Measurements from ENCODE around the gene ZFAND2A. TPM values are rescaled to one million over a fixed set of nuclear protein-coding genes. Genes with fewer than 3 reads are reported as not detected.

Gene ZFAND2A
- total RNA-seq, 1 experiment from 2014 or later, result 13.7 TPM

- H4K8ac ChIP-seq (replicated peaks; ENCODE audit: insufficient read length, low read depth, low read length), result peak overlapping the region; percentile 71
- no peaks in the 10 kb centered on the region for H3K79me2 ChIP-seq (ENCODE audit: insufficient read depth, low read length)
- no peak overlapping the region for H2BK15ac ChIP-seq (ENCODE audit: low read depth, low read length)
- Mint-ChIP-seq H3K27me3 (ENCODE audit: low read depth) (peaks cover 19% of the 10 kb centered on the region), H3K27ac (no peak overlapping the region), H3K36me3 (ENCODE audit: insufficient read depth in 1 of 3, low read depth in 3 of 3) (peaks cover 0 to 1% (median 0%) of the 10 kb centered on the region in 3 experiments; a peak in 1 of 7 replicates), H3K4me3 (peak overlapping the region; percentile 33 to 55; a peak in 3 of 5 replicates), H3K4me1 (peaks cover 0 to 2% of the 10 kb centered on the region in 2 experiments; a peak in 1 of 4 replicates), H3K9me3 (peaks cover 18 to 21% of the 10 kb centered on the region in 2 experiments)
- H3K79me1 ChIP-seq (ENCODE audit: insufficient read depth, low read depth, low read length, poor library complexity, severe bottlenecking), result no peaks in the 10 kb centered on the region
- no peaks in the 10 kb centered on the region for H3K9me3 ChIP-seq (ENCODE audit: control insufficient read depth, low read depth, low read length)
- no peaks in the 10 kb centered on the region for H4K20me1 ChIP-seq (ENCODE audit: control insufficient read depth, insufficient read depth, insufficient read length)
- peak overlapping the region; percentile 67 for H3K56ac ChIP-seq (ENCODE audit: insufficient read length, low read depth, low read length)
- no peak overlapping the region for H2AK5ac ChIP-seq (ENCODE audit: insufficient read length, low read length)
- peak; percentile 88 for DNase-seq
- H3T11ph ChIP-seq (ENCODE audit: low read length), result no peak overlapping the region
- H3K18ac ChIP-seq (ENCODE audit: insufficient read length, low read depth, low read length), result peak overlapping the region; percentile 66
- no CpG with 5 or more reads among the region's 44 CpGs for WGBS (ENCODE audit: extremely low coverage, insufficient read length, low lambda C conversion rate)
- peak overlapping the region; percentile 54 for H3K4me2 ChIP-seq (ENCODE audit: insufficient read depth, insufficient read length, low read length)
- no peak overlapping the region for H2BK20ac ChIP-seq (ENCODE audit: low read depth, low read length, poor library complexity, severe bottlenecking)
- peak; percentile 94 for TF ChIP-seq CTCF (conservative IDR thresholded peaks at IDR 0.05)
- no peak overlapping the region for H2BK5ac ChIP-seq (ENCODE audit: insufficient read length, low read length)
- H3K23ac ChIP-seq (ENCODE audit: insufficient read length, low read depth, low read length), result no peak overlapping the region
- H3K4ac ChIP-seq (ENCODE audit: low read depth, low read length), result no peak overlapping the region
- no peak overlapping the region for H4K91ac ChIP-seq (ENCODE audit: insufficient read length, low read depth, low read length)
- peak overlapping the region; percentile 4 for H3K9ac ChIP-seq (ENCODE audit: extremely low read depth, insufficient read length, low read length)
- no peaks in the 10 kb centered on the region for H3K23me2 ChIP-seq (ENCODE audit: insufficient read length, low read depth, low read length, poor library complexity, severe bottlenecking)
- H2AFZ ChIP-seq (ENCODE audit: low read length), result peak overlapping the region; percentile 95
- no peak overlapping the region for H2BK120ac ChIP-seq (ENCODE audit: low read depth, low read length, poor library complexity, severe bottlenecking)
- peak overlapping the region; percentile 54; the same call in 1 of the 2 replicates for H3K14ac ChIP-seq (ENCODE audit: insufficient read depth, low read length)
- H3K27ac ChIP-seq (ENCODE audit: insufficient read length, low read depth, low read length), result no peak overlapping the region
- no peak overlapping the region for H4K5ac ChIP-seq (ENCODE audit: insufficient read length, low read depth, low read length)
- H2BK12ac ChIP-seq (ENCODE audit: insufficient read length, low read depth, low read length), result no peak overlapping the region
- no peaks in the 10 kb centered on the region for H3K4me1 ChIP-seq (ENCODE audit: insufficient read depth, low read length)
- no peaks in the 10 kb centered on the region for H3K27me3 ChIP-seq (ENCODE audit: insufficient read depth, low read length)
Observed at GRCh38 chr7:1175967-1176851, 16.2 kb upstream of the ZFAND2A start.

All from H9 (cell line).